HG03097 (cell line): ENCODE data around the gene MUC16.

Experiments
- ATAC-seq: cut with Tn5 transposase; IDR thresholded peaks from one replicate; pipeline ENCODE4 v1.9.1; 2021; ENCODE audit not compliant: unreplicated experiment, low FRiP score

The MUC16 gene

DNA sequence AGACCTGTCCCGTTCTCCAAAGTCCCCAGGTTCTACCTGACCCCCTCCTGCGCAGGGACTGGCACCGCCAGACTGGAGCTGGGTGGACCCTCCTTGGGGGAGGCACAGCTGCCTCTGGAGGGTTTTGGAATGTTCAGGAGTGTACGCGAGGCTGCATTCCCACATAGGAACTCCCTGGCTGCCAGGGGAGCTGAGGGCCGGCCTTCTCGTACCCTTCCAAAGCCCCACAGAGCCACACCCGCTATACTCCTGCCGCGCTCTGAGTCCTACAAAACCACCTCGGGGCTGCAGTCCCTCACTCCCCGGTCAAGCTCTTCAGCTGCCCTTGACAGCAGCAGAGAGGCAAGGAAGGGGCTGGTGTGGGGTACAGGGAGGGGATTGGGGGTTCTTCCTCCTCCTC is 484 bp upstream of the MUC16 start:
- no peak for ATAC-seq

DNA sequence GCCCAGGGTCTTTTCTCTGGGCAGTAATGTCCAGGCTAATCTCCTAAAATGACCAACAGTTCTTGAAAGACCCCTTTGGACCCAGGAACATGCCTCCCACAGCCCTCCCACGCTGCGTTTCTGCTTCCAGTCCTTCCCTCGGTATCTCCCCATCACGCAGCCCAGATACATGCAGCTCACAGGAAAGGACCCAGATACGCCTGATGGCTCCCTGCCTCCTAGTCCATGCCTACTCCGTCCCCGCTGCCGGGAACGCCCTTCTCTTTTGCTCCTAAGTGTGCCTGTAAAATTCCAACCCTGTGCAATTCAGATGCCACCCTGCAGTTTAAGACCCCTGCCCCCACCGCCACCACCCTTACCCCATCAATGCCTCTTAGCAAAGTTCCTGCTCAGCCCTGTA is 778 bp downstream of the MUC16 start:
- ATAC-seq = no peak

DNA sequence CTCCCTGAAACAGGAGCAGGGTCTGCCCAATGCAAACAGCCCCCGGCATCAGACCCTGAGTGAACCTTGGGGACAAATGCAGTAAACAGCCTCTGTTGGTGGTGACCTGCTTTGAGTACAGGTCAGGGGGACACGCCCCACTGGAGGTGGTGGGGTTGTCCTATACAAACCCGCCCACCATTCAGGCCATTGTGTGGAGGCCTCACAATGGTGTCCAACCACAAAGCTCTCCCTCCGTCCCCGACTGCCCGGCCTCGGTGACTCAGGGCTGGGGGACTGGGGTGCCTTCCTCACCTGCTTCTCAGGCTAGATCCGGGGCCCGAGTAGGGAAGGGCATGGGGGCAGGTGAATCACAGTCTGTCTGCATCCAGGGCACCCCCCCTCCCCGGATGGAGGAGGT is 1.5 kb downstream of the MUC16 start:
- no peak for ATAC-seq

DNA sequence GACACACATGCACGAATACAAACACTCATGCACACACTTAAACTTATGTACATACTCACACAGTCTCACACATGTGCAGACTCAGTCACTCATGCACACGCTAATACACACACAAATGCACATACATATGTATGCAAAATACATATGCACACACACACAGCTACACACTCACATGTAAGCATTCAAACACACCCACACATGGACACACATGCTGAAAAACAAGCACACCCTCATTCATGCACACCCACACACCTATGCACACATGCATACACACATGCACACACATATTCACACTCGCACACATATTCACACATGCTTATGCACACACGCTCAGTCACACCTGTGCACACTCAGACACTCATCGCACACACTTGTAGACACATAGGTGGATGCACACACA is 9.3 kb downstream of the MUC16 start:
- ATAC-seq = no peak

DNA sequence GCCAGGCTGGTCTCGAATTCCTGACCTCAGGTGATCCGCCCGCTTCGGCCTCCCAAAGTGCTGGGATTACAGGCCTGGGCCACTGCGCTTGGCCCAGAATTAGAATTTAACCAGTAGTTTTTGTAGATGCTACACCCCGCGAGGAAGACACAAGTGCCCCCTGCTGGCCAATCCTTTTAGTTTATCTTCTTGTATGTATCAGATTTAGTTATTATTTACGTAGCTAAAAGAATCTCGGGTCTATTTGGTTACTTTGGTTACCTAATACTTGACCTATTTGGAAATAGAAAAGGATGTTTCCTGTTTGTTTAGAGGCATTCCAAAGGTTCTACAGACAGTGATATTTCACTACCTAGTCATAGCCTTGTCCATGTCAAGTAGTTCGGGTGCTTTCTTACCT is 22.0 kb downstream of the MUC16 start:
- no peak for ATAC-seq

DNA sequence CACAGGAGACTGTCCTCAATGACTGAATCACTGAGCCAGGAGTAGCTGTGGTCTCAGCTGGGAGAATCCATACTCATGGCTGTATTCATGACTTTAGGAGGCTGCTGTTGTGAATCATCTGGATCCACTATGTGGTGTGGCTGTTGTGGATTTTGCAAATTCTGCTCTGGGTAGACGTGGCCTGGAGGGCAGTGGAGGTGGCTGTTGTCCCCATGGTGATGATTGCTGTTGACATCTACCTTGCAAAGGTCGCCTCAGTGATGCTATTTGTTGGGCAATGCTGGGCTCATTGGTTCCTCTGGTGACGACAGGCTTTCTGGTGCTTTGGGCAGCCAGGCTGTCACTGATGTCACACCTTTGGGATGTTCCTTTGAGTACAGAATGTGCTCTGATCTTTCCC is 23.9 kb downstream of the MUC16 start:
- no peak for ATAC-seq

DNA sequence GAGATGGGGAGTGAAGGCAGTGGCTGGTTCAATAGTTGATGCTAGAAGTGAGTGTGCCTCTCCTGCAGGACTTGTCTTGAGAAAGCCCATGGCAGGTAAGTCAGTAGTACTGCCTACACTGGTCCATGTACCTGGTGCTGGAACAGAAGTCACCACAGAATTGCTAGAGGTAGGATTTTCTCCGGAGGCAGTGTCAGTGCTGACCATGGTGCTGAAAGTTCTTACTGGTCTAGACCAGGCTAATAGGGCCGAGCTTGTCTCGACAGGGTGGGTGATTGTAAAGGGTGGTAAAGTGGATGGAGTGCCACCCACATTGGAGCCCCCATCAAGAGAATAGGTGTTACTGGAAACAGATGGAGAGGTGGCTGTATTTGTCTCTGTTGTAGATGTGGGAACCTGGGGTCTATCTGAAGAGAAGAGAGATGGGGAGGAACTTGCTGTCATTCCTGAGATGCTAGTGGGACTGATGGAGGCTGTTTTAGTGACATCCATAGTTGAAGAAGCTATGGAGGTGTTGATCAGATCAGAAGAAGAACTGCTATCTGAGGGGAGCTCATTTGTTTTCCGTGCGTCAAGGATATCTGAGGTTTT is 36.6 kb downstream of the MUC16 start:
- ATAC-seq = no peak

DNA sequence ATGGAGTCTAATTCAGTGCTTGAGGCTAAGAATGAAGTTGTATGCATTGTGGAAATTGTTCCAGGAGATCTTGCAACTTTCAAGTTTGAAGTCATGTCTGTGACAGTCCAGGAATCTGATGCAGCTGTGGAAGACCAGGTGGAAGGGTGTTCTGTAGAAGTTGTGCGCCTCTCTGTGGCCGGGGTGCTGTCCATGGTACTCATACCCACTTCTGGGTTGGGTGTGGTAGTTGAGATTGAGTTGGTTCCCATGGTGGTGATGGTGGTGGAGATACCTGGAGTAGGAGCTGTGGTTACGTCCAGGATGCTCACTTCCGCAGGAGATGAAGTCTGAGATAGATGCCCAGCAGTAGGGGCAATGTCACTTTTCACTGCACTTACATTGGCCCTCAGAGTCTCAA is 44.3 kb downstream of the MUC16 start:
- no peak for ATAC-seq
